Mesothelial cell of epicardium (in vitro differentiated cells): ENCODE data around the gene AP1M2. TPM values are rescaled to one million over a fixed set of nuclear protein-coding genes. Genes with fewer than 3 reads are reported as not detected.

Source experiments
- DNase-seq, 2 experiments: peaks; one replicate each; pipeline ENCODE4 v3.0.0; 2021; ENCODE audit warnings: low spot score in 2 of 2; ENCODE audit not compliant: unreplicated experiment in 2 of 2
- H3K27ac Mint-ChIP-seq: 2 replicates; pipeline ENCODE4 v1.8.0; 2021; ENCODE audit warnings: mixed read lengths
- H3K27me3 Mint-ChIP-seq: 2 replicates; pipeline ENCODE4 v1.8.0; 2021; ENCODE audit warnings: low read depth, mixed read lengths
- H3K36me3 Mint-ChIP-seq: 2 replicates; pipeline ENCODE4 v1.8.0; 2021; ENCODE audit warnings: mixed read lengths
- H3K4me1 Mint-ChIP-seq: 2 replicates; pipeline ENCODE4 v1.8.0; 2021; ENCODE audit warnings: mixed read lengths
- H3K4me3 Mint-ChIP-seq: 2 replicates; pipeline ENCODE4 v1.8.0; 2021; ENCODE audit warnings: mild to moderate bottlenecking, moderate library complexity, mixed read lengths
- H3K9me3 Mint-ChIP-seq: 2 replicates; pipeline ENCODE4 v1.8.0; 2021; ENCODE audit warnings: mixed read lengths
- CTCF ChIP-seq: fragments of 200-600 bp; sonication (generic); IDR thresholded peaks from one replicate; pipeline ENCODE4 v1.5.0; 2021; ENCODE audit warnings: antibody characterized with exemption; ENCODE audit not compliant: unreplicated experiment
- total RNA-seq: library from RNA; stranded (reverse); gene quantifications from 3 replicates; pipeline ENCODE4 v1.2.1, GENCODE V29; 2021

AP1M2 gene
- total RNA-seq, 1 donor from 2014 or later = 25.9 TPM

GRCh38 chr19:10548746-10549276 is 38.3 kb downstream of the AP1M2 start:
- peaks cover 3% of the 10 kb centered on the region for H3K4me1 Mint-ChIP-seq
- no peak for DNase-seq
- no peak overlapping the region for H3K27ac Mint-ChIP-seq
- H3K36me3 Mint-ChIP-seq = peaks cover 28% of the 10 kb centered on the region
- H3K4me3 Mint-ChIP-seq = no peak overlapping the region
- no peaks in the 10 kb centered on the region for H3K9me3 Mint-ChIP-seq
- TF ChIP-seq CTCF = no peak
- H3K27me3 Mint-ChIP-seq = no peaks in the 10 kb centered on the region

GRCh38 chr19:10546817-10547216 is 40.3 kb downstream of the AP1M2 start:
- DNase-seq = no peak
- Mint-ChIP-seq H3K4me1 (peaks cover 3% of the 10 kb centered on the region), H3K27me3 (no peaks in the 10 kb centered on the region), H3K27ac (no peak overlapping the region), H3K9me3 (no peaks in the 10 kb centered on the region), H3K4me3 (no peak overlapping the region), H3K36me3 (peaks cover 16% of the 10 kb centered on the region)
- no peak for TF ChIP-seq CTCF

GRCh38 chr19:10544753-10545251 is 42.3 kb downstream of the AP1M2 start:
- no peak for DNase-seq
- TF ChIP-seq CTCF = no peak
- Mint-ChIP-seq H3K4me1 (peaks cover 3% of the 10 kb centered on the region), H3K36me3 (peaks cover 4% of the 10 kb centered on the region), H3K27me3 (peaks cover 17% of the 10 kb centered on the region), H3K4me3 (peak overlapping the region; percentile 82), H3K27ac (no peak overlapping the region), H3K9me3 (no peaks in the 10 kb centered on the region)

GRCh38 chr19:10544242-10544752 is 42.8 kb downstream of the AP1M2 start:
- no peak for DNase-seq
- Mint-ChIP-seq H3K27ac (no peak overlapping the region), H3K36me3 (peaks cover 4% of the 10 kb centered on the region), H3K4me1 (peaks cover 3% of the 10 kb centered on the region), H3K9me3 (no peaks in the 10 kb centered on the region), H3K27me3 (peaks cover 20% of the 10 kb centered on the region), H3K4me3 (peak overlapping the region; percentile 82)
- TF ChIP-seq CTCF = no peak

- Mint-ChIP-seq H3K4me1 (peaks cover 3% of the 10 kb centered on the region), H3K27ac (peak within 1 kb of the TSS; percentile 37), H3K36me3 (peaks cover 4% of the 10 kb centered on the region), H3K4me3 (peak within 1 kb of the TSS; percentile 82), H3K9me3 (no peaks in the 10 kb centered on the region), H3K27me3 (peaks cover 27% of the 10 kb centered on the region)
- TF ChIP-seq CTCF = no peak
- peak; percentile 81 to 82 for DNase-seq
These were observed 43.5 kb downstream of the AP1M2 start, which contains the start of gene ATG4D for GRCh38 chr19:10543420-10544241. Gene ATG4D (plus strand): TSS chr19:10543904. CDS start chr19:10544091, 187 bp downstream.
